ENCODE data around the gene MED12. TPM values are rescaled to one million over a fixed set of nuclear protein-coding genes. Genes with fewer than 3 reads are reported as not detected.

MED12 gene
- total and polyA plus RNA-seq, 2 experiments from 2014 or later = 17.9 to 56.5 TPM

GRCh38 chrX:71107762-71108360 lies 10.5 kb upstream of the MED12 start:
- peaks cover 29% of the 10 kb centered on the region for H3K4me1 ChIP-seq (ENCODE audit: low read depth)
- H3K9me3 ChIP-seq (ENCODE audit: low read depth) = no peaks in the 10 kb centered on the region
- no peaks in the 10 kb centered on the region for H3K36me3 ChIP-seq
- H3K27me3 ChIP-seq = no peaks in the 10 kb centered on the region
- DNase-seq (ENCODE audit: low read depth in 1 of 2, low spot score in 1 of 2) = peak; percentile 4 to 57
- H3K4me3 ChIP-seq = no peak overlapping the region
- TF ChIP-seq CTCF (IDR thresholded peaks at IDR 0.05; ENCODE audit: low read depth, low read length) = no peak
- H3K27ac ChIP-seq = peak overlapping the region; percentile 88

- no peaks in the 10 kb centered on the region for H3K27me3 ChIP-seq
- TF ChIP-seq CTCF (IDR thresholded peaks at IDR 0.05; ENCODE audit: low read depth, low read length) = no peak
- H3K27ac ChIP-seq = peak overlapping the region; percentile 88
- H3K36me3 ChIP-seq = no peaks in the 10 kb centered on the region
- H3K4me1 ChIP-seq (ENCODE audit: low read depth) = peaks cover 19% of the 10 kb centered on the region
- H3K4me3 ChIP-seq = no peak overlapping the region
- no peaks in the 10 kb centered on the region for H3K9me3 ChIP-seq (ENCODE audit: low read depth)
- DNase-seq (ENCODE audit: low read depth in 1 of 2, low spot score in 1 of 2) = no peak
Measured at GRCh38 chrX:71109051-71109450, 9.3 kb upstream of the MED12 start.

DNA sequence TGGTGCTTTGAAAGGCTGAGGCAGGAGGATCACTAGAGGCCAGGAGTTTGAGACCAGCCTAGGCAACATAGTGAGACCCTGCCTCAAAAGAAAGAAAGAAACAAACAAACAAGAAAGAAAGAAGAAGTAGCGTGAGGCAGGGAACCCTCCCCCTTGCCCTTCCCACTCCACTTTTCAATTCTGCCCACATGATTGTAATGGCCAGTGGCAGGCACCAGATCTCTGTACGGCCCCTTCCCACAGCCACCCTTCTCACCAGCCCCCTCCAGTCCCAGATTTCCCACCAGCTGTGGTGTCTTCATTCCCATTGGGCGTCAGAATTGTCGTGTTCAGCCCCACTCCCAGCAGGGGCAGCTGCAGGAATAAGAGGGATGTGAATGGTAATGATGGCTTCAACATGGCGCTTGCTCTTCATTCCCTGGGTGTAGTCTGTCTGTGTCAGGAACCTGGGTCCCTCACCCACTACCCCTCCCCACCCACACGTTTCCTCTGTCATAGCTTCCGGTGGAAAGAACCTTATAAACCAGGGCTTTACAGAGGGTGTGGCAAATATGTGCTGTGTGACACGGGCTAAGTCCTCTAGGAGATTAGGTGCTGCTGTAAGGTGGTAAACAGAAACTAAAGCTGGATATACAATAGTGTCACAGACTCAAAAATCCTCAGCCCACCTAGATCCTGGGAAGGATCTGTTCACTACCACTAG lies 7.1 kb upstream of the MED12 start, which contains the start of gene IL2RG:
TSS of gene IL2RG (minus strand) at position 437 of the 703 bp plus-strand sequence. CDS start at position 399, 38 bp downstream.
- Histone ChIP-seq H3K27me3 (no peaks in the 10 kb centered on the region), H3K27ac (no peak within 1 kb of the TSS), H3K4me1 (ENCODE audit: low read depth) (peaks cover 14% of the 10 kb centered on the region), H3K36me3 (no peaks in the 10 kb centered on the region), H3K9me3 (ENCODE audit: low read depth) (no peaks in the 10 kb centered on the region), H3K4me3 (no peak within 1 kb of the TSS)
- no peak for DNase-seq (ENCODE audit: low read depth in 1 of 2, low spot score in 1 of 2)
- TF ChIP-seq CTCF (IDR thresholded peaks at IDR 0.05; ENCODE audit: low read depth, low read length) = no peak

DNA sequence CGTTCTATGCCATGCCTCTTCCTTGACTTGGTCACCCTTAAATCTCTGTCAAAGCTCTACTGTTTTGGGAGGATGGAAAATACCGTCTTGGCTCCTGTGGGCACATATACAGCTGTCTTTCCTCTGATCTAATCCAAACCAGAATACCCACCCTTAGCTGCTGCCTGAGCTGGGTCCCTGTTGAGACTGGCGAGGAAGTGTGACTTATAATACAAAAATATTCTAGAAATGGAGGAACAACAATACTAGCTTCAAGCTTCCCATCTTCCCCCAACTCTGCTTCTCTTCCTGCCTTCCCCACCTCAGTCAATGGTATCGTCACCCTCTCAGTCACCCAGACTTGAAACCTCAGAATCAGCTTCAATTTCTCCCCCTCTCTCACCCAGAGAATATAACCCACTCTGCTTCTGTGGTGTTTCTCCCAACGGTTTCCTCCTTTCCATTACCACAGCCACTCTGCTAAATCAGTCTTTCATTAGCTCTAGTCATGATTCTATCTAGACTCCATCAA lies 6.4 kb upstream of the MED12 start:
- H3K9me3 ChIP-seq (ENCODE audit: low read depth) = no peaks in the 10 kb centered on the region
- H3K27ac ChIP-seq = no peak overlapping the region
- no peaks in the 10 kb centered on the region for H3K27me3 ChIP-seq
- H3K4me3 ChIP-seq = no peak overlapping the region
- no peaks in the 10 kb centered on the region for H3K36me3 ChIP-seq
- no peak for DNase-seq (ENCODE audit: low read depth in 1 of 2, low spot score in 1 of 2)
- no peak for TF ChIP-seq CTCF (IDR thresholded peaks at IDR 0.05; ENCODE audit: low read depth, low read length)
- peaks cover 14% of the 10 kb centered on the region for H3K4me1 ChIP-seq (ENCODE audit: low read depth)

DNA sequence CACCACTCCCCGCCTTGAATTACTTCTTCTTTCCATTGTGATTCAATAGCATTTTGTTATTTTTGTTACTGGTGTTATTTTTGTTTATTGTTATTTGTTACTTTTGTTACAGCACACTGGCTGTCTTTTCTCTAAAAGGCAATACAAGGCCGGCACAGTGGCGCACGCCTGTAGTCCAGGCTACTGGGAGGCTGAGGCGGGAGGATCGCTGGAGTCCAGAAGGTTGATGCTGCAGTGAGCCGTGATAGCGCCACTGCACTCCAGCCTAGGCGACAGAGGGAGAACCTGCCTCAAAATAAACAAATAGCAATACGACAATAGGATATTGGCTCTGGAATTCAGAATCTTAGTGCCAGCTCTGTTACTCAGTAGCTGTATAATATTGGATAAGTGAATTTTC lies 1.0 kb upstream of the MED12 start:
- H3K36me3 ChIP-seq = peaks cover 3% of the 10 kb centered on the region
- no peak overlapping the region for H3K4me3 ChIP-seq
- DNase-seq (ENCODE audit: low read depth in 1 of 2, low spot score in 1 of 2) = no peak
- no peak overlapping the region for H3K27ac ChIP-seq
- TF ChIP-seq CTCF (IDR thresholded peaks at IDR 0.05; ENCODE audit: low read depth, low read length) = no peak
- H3K4me1 ChIP-seq (ENCODE audit: low read depth) = no peaks in the 10 kb centered on the region
- no peaks in the 10 kb centered on the region for H3K27me3 ChIP-seq
- H3K9me3 ChIP-seq (ENCODE audit: low read depth) = no peaks in the 10 kb centered on the region
